SU-DHL-6 (cell line): ENCODE results near the gene GAREM1.

ENCODE experiments used
- H2AFZ ChIP-seq: fragments of 200-600 bp; sonication (generic); 2 replicates; pipeline ENCODE4 v1.6.1; 2014; ENCODE audit warnings: low read depth, mild to moderate bottlenecking, moderate library complexity, mixed read lengths, antibody characterized with exemption, low read length; ENCODE audit not compliant: severe bottlenecking
- H3F3A ChIP-seq: fragments of 200-600 bp; shearing (Covaris generic); 2 replicates; pipeline ENCODE4 v1.6.0; 2016; ENCODE audit warnings: antibody characterized with exemption, mild to moderate bottlenecking; ENCODE audit not compliant: insufficient read depth
- H3K27ac ChIP-seq: fragments of 200-600 bp; sonication (generic); 2 replicates; pipeline ENCODE4 v1.5.1; 2016; ENCODE audit warnings: low read depth, mild to moderate bottlenecking, low read length, moderate library complexity, mixed read lengths
- H3K27me3 ChIP-seq: fragments of 200-600 bp; sonication (generic), shearing (Covaris generic); 2 replicates; pipeline ENCODE4 v1.6.0; 2014; ENCODE audit warnings: mild to moderate bottlenecking, low read length
- H3K36me3 ChIP-seq: fragments of 200-600 bp; sonication (generic); 2 replicates; pipeline ENCODE4 v1.6.1; 2014; ENCODE audit warnings: mild to moderate bottlenecking, low read length, mixed read lengths
- H3K4me2 ChIP-seq: fragments of 300-600, 200-600 bp; shearing (Covaris generic), sonication (generic); 2 replicates; pipeline ENCODE4 v1.6.0; 2014; ENCODE audit warnings: low read length, low read depth, mild to moderate bottlenecking; ENCODE audit not compliant: poor library complexity, severe bottlenecking
- H3K4me3 ChIP-seq: fragments of 200-600 bp; sonication (generic); 2 replicates; pipeline ENCODE4 v1.5.1; 2014; ENCODE audit warnings: antibody characterized with exemption, low read length, mild to moderate bottlenecking, mixed read lengths; ENCODE audit not compliant: insufficient read depth, poor library complexity, severe bottlenecking
- H3K79me2 ChIP-seq: fragments of 200-600 bp; sonication (generic); 2 replicates; pipeline ENCODE4 v1.6.1; 2014; ENCODE audit warnings: mild to moderate bottlenecking, low read length, moderate library complexity; ENCODE audit not compliant: insufficient read depth
- H3K9ac ChIP-seq: fragments of 200-600 bp; sonication (generic); 2 replicates; pipeline ENCODE4 v1.7.0; 2014; ENCODE audit warnings: mild to moderate bottlenecking, low read length
- H3K9me2 ChIP-seq: fragments of 200-600 bp; sonication (generic); replicated peaks from 2 replicates; pipeline ENCODE4 v1.6.1; 2014; ENCODE audit warnings: low read length; ENCODE audit not compliant: insufficient read depth
- H3K9me3 ChIP-seq: fragments of 200-600 bp; sonication (generic); 2 replicates; pipeline ENCODE4 v1.6.1; 2014; ENCODE audit warnings: low read length, mixed read lengths; ENCODE audit not compliant: insufficient read depth
- H4K20me1 ChIP-seq: fragments of 200-600 bp; sonication (generic); 2 replicates; pipeline ENCODE4 v1.6.1; 2014; ENCODE audit warnings: low read depth, mild to moderate bottlenecking, antibody characterized with exemption, low read length, moderate library complexity, mixed read lengths
- EZH2phosphoT487 ChIP-seq: fragments of 200-600 bp; sonication (generic), shearing (Covaris generic); conservative IDR thresholded peaks from 2 replicates; pipeline ENCODE4 v1.6.1; 2018; ENCODE audit warnings: mild to moderate bottlenecking, antibody characterized with exemption, low read length, moderate library complexity, mixed read lengths
- TF ChIP-seq, protein P1 (sequence below): fragments of 200-600 bp; sonication (generic); IDR thresholded peaks from one replicate; pipeline ENCODE4 v1.5.1; 2017; ENCODE audit warnings: antibody characterized with exemption, mild to moderate bottlenecking, low read length, moderate library complexity; ENCODE audit not compliant: insufficient read depth, poor library complexity, severe bottlenecking

GAREM1 gene

DNA sequence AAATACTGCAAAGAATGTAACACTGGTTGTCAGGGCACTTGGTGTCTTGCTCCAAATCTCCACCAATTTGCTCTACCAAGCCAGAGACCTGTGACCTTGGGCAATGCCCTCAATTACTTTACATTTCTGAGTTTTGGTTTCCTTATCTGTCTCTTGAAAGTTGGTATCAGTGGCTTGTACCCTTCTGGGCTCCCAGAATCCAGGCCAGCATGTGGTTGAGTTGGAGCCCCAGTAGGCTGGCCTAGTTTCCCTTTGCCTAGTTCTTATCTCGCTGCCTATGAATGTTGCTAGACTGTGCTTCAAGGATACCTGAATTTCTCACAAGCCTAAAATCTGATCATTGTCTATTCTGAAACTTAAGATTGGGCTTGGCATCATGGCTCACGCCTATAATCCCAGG, 254.3 kb downstream of the GAREM1 start:
- no peaks in the 10 kb centered on the region for H3K9me3 ChIP-seq
- no peak overlapping the region for H3K9ac ChIP-seq

DNA sequence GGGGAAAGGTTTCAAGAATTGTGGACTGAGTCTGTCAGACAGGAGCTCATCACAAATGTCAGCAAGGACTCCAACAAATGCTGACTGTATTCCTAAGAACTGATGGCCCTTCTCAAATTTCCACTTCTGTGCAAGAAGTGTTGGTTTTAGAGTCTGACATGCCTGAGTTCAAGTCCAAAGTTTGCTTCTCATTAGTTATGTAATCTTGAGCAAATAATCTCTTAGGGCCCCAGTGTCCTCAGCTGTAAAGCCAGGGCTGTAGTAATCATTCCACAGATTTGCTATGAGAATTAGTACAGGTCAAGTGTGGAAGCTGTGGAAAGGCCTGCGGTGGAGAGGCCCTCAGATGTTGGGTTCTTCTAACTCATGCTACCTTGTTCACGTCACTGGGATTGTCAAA, 257.0 kb downstream of the GAREM1 start:
- Histone ChIP-seq H3K4me3 (no peak overlapping the region), H2AFZ (no peak overlapping the region), H3K36me3 (no peaks in the 10 kb centered on the region), H3K27me3 (no peaks in the 10 kb centered on the region), H3K9ac (no peak overlapping the region), H4K20me1 (no peaks in the 10 kb centered on the region), H3K4me2 (no peak overlapping the region), H3K9me3 (no peaks in the 10 kb centered on the region), H3K79me2 (no peaks in the 10 kb centered on the region), H3F3A (no peaks in the 10 kb centered on the region), H3K9me2 (no peaks in the 10 kb centered on the region), H3K27ac (no peak overlapping the region)
- TF ChIP-seq, protein P1, sequence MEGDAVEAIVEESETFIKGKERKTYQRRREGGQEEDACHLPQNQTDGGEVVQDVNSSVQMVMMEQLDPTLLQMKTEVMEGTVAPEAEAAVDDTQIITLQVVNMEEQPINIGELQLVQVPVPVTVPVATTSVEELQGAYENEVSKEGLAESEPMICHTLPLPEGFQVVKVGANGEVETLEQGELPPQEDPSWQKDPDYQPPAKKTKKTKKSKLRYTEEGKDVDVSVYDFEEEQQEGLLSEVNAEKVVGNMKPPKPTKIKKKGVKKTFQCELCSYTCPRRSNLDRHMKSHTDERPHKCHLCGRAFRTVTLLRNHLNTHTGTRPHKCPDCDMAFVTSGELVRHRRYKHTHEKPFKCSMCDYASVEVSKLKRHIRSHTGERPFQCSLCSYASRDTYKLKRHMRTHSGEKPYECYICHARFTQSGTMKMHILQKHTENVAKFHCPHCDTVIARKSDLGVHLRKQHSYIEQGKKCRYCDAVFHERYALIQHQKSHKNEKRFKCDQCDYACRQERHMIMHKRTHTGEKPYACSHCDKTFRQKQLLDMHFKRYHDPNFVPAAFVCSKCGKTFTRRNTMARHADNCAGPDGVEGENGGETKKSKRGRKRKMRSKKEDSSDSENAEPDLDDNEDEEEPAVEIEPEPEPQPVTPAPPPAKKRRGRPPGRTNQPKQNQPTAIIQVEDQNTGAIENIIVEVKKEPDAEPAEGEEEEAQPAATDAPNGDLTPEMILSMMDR: no peak
- no peak for TF ChIP-seq EZH2phosphoT487

More for the DNA sequence above, 254.3 kb downstream of the GAREM1 start:
- no peaks in the 10 kb centered on the region for H3F3A ChIP-seq
- no peaks in the 10 kb centered on the region for H3K9me2 ChIP-seq
- H3K36me3 ChIP-seq: no peaks in the 10 kb centered on the region
- H3K27ac ChIP-seq: no peak overlapping the region
- no peak overlapping the region for H3K4me3 ChIP-seq
- no peak overlapping the region for H3K4me2 ChIP-seq
- H4K20me1 ChIP-seq: no peaks in the 10 kb centered on the region
- H2AFZ ChIP-seq: no peak overlapping the region
- no peaks in the 10 kb centered on the region for H3K27me3 ChIP-seq
- H3K79me2 ChIP-seq: no peaks in the 10 kb centered on the region
- TF ChIP-seq EZH2phosphoT487: no peak
- TF ChIP-seq, protein P1: no peak
